HG02981 (cell line): ENCODE data around the gene SUPT3H.

ENCODE experiments used
- ATAC-seq: cut with Tn5 transposase; IDR thresholded peaks from one replicate; pipeline ENCODE4 v1.9.1; 2021; ENCODE audit warnings: mild to moderate bottlenecking, moderate library complexity; ENCODE audit not compliant: unreplicated experiment

Gene SUPT3H

GRCh38 chr6:44855562-44856411 is 521.9 kb downstream of the SUPT3H start:
- ATAC-seq: no peak

GRCh38 chr6:44854712-44855443 is 522.9 kb downstream of the SUPT3H start:
- ATAC-seq: no peak

GRCh38 chr6:44851176-44851575 is 526.6 kb downstream of the SUPT3H start:
- no peak for ATAC-seq

- ATAC-seq: no peak
These were observed 527.4 kb downstream of the SUPT3H start for GRCh38 chr6:44850312-44850711.

- no peak for ATAC-seq
These were observed 527.9 kb downstream of the SUPT3H start for GRCh38 chr6:44849806-44850205.

DNA sequence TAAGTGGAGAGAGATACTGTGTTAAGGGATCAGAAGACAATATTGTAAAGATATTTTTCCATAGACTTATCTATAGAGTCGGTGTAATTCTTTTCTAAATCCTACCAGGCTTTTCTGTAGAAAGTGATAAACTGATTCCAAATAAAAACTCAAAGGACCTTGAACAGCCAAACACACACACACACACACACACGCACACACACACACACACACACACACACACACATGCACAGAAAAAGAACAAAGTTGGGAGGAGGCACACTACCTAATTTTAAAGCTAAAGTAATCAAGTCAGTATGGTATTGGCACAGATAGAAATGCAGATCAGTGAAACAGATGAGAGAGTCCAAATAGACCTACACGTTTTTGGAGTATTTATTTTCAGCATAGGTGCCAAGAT is 534.0 kb downstream of the SUPT3H start:
- no peak for ATAC-seq

DNA sequence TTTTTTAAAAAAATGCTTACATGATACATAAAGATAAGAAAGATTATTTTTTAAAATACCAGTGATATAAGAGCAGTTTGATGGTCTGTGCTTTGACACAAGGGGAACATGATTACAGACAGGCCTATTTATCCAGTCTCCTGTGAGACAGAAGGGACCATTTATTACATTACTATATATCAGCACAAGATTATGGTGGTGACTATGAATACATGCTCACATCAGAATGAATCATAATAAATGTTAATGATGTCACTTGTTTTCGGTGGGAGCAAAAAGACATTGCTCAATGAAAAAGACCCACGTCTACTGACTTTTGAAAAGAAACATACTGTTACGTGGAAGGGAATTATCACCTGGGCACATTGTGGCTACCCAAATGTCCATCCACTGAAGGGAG is 535.1 kb downstream of the SUPT3H start:
- ATAC-seq: no peak

GRCh38 chr6:44841829-44842228 is 535.9 kb downstream of the SUPT3H start:
- ATAC-seq: no peak

DNA sequence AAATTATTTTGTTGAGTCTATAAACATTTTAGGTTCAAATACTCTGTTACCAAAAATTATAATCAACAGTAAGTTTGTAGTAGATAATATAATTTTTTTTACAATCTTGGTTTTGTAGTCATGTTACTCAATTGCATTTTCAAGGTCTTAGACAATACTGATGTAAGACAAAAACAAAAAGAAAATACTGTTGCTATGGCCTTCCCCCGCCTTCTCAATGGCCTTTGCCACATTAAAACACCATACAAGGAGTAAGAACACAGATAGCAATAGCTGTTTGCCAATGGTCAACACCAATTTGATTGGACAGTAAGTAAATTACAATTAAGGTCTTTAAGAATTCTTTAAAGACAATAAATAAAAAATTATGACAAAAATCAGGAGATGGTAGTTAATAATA is 540.0 kb downstream of the SUPT3H start:
- no peak for ATAC-seq

GRCh38 chr6:44837255-44837654 is 540.5 kb downstream of the SUPT3H start:
- no peak for ATAC-seq

DNA sequence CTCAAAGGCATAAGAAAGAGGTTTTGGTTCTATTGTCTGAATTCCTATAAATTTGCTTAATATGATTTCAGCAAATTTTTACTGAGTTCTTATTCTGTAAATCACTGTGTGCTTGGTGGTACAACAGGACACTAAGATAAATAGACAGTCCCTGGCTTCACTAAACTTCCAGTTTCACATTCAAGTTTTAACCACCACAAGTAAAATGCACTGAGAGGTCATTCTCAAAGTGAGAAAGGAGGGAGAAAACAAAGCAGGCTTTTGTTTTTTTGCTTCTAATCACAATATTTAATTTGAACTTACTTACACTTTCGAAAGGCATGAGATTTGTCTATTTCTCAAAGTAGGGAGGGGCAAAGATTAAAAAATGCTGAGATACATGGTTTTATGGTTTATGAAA is 544.5 kb downstream of the SUPT3H start:
- peak; percentile 82 for ATAC-seq

DNA sequence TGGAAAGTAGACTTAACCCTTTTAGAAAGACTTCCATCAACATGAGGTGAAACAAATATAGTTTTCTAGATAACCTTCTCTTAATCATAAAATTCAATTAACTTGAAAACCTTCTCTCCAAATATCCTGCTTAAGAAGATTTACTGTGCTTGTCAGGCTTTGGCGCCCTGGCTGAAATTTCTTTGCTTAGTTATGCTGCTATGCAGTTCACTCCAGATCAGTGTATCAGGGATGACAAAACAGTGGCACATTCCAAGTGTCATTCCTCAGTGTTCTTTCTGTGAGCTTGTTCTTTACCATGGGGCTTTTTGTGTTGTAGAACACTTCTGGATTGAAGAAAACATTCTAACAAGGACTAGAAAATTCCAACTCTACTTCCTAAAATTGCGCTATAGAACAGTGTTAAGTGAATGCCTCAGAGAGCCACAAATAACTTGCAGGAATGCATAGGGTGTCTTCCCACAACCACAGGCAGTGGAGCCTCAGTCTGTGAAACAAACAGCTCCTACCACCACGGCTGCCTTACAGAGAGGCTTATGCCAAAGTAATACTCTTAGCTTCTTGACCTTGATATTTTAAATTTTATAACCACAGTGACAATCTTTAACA is 546.6 kb downstream of the SUPT3H start:
- ATAC-seq: no peak

GRCh38 chr6:44829836-44830235 is 547.9 kb downstream of the SUPT3H start:
- ATAC-seq: no peak

GRCh38 chr6:44828780-44829179 is 549.0 kb downstream of the SUPT3H start:
- no peak for ATAC-seq

DNA sequence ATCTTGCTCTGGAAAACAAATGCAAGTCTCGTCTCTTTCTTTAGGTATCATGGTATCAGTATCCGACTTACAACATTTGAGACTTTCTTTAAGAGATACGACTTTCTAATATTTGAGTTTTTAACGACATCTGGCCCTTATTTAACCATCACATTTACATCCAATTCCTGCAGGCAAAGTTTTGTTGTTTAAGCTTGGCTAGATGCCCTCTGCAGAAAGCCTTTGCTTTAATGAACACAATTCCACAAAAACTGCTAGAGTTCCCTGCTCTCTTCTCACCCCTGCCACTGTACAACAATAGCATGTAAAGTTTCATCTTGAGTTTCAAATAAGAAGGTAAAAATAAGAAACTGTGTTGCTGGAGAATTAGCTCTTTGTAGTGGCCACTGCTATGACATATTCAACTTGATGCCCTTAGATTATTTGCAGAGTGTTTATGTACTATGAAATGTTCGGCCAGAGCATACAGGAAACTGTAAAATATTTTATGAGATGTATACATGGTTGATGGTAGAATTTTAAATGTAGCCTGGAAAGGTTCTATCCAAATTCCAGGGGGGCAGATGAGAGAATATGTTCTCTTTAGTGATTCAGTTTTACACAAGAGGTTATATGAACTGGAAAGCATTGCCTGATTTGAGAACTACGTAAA is 551.6 kb downstream of the SUPT3H start:
- ATAC-seq: no peak

DNA sequence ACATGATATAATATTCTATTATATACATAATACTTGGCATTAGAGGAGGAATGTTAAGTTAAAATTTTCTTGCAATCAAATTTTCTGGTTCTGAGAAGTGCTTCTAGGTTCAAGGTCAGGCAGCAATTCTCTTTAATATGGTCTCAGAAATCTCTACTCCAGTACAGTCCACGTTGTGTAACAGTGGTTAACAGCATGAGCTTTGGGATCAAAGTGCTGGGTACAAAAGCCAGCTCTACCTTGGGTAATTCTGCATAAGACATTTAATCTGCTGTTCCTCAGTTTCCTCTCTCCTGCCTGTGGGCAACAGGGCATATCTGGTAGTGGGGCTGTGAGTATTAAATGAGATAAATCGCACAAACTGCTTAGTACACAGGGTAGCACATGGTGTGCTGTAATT is 552.5 kb downstream of the SUPT3H start:
- ATAC-seq: no peak

- ATAC-seq: no peak
These were observed 553.2 kb downstream of the SUPT3H start for GRCh38 chr6:44824567-44824966.

DNA sequence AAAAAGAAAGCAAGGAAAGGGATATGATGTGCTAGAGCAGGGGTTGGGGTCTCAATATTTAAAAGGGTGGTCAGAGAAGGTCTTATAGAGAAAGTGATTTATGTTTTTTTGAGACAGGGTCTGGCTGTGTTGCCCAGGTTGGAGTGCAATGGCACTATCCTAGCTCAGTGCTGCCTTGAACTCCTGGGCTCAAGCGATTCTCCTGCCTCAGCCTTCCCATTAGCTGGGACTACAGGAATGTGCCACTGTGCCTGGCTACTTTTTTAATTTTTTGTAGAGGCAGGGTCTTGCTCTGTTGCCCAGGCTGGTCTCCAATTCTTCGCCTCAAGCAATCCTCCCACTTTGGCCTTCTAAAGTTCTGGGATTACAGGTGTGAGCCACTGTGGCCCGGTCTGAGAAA is 557.0 kb downstream of the SUPT3H start:
- ATAC-seq: no peak

- ATAC-seq: no peak
These were observed 557.4 kb downstream of the SUPT3H start for GRCh38 chr6:44820321-44820720.

DNA sequence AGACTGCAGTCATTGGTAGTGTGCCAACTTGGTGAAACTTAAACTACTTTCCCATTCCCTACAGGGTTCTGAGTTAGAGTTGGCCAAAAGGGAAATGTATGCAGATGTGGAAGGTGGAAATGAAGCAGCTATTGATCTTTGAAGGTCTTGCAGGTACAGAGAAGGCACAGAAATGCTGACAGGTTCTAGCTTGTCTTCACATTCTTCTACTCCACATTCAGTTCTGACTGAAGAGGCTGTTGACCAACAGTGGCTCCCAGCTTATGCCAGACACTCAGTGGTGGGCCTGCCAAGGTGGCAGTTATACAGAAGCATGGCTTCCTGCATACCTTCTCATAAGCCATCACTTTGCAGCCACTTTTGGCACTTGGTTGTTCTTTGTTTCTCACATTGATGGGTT is 566.3 kb downstream of the SUPT3H start:
- ATAC-seq: no peak

GRCh38 chr6:44809258-44809657 is 568.5 kb downstream of the SUPT3H start:
- ATAC-seq: no peak
